Uterus (tissue), 4 donors: Measurements from ENCODE around the gene AFF4. TPM values are rescaled to one million over a fixed set of nuclear protein-coding genes. Genes with fewer than 3 reads are reported as not detected.
"Not testable (repeated sequence)": the region's sequence is repeated elsewhere in the genome, so short reads cannot be mapped to it uniquely, and the experiment has no call there.

Source experiments
- DNase-seq, 2 donors: peaks; one replicate each; pipeline ENCODE4 v3.0.0-alpha.2; 2019 to 2020
- H3K27ac ChIP-seq, 2 donors: fragments of 200-600 bp; sonication (generic); 1 replicate in 1 of 2; 2 replicates in 1 of 2; pipeline ENCODE4 v1.5.1; 2016 to 2018
- H3K27me3 ChIP-seq, 2 donors: fragments of 200-600 bp; sonication (generic); one replicate each; pipeline ENCODE4 v1.5.1; 2018 to 2019; ENCODE audit warnings: control low read depth in 1 of 2
- H3K36me3 ChIP-seq, 2 donors: fragments of 200-600 bp; sonication (generic); one replicate each; pipeline ENCODE4 v1.5.1; 2019; ENCODE audit warnings: control low read depth in 1 of 2
- H3K4me1 ChIP-seq, 2 donors: fragments of 200-600 bp; sonication (generic); one replicate each; pipeline ENCODE4 v1.5.1; 2018 to 2019; ENCODE audit warnings: control low read depth in 1 of 2
- H3K4me3 ChIP-seq, 2 donors: fragments of 200-600 bp; sonication (generic); 1 replicate in 1 of 2; 2 replicates in 1 of 2; pipeline ENCODE4 v1.5.1; 2018 to 2019; ENCODE audit warnings: mild to moderate bottlenecking in 1 of 2
- H3K9me3 ChIP-seq, 2 donors: fragments of 200-600 bp; sonication (generic); one replicate each; pipeline ENCODE4 v1.5.1; 2019; ENCODE audit warnings: control low read depth in 1 of 2
- CTCF ChIP-seq, 4 experiments: fragments of 200-600 bp in 2 of 4; fragments of 450-650 bp in 2 of 4; sonication (generic) in 2 of 4; IDR thresholded peaks; one replicate each; pipeline ENCODE4 v1.5.1; 2016 to 2019; ENCODE audit warnings: antibody characterized with exemption in 4 of 4, mild to moderate bottlenecking in 2 of 4, moderate library complexity in 1 of 4
- POLR2A ChIP-seq, 2 donors: fragments of 450-650 bp; IDR thresholded peaks; one replicate each; pipeline ENCODE4 v1.6.1; 2016; ENCODE audit warnings: antibody characterized with exemption in 2 of 2, mild to moderate bottlenecking in 1 of 2, moderate library complexity in 1 of 2
- intact Hi-C: fragments of 100-400 bp; cut with DNase I; formaldehyde crosslinking; loops from one replicate; pipeline ENCODE4 v1.15.1; 2023; ENCODE audit warnings: low total_unique reads
- total RNA-seq, 4 donors: library from RNA; depleted of rRNA in 3 of 4; stranded (reverse); fragments of >200 nt in 3 of 4; gene quantifications; one replicate each; pipeline versions ENCODE4 v1.1.0 to v1.2.4, GENCODE V29; 2014 to 2023
- donor health status: DM: yes; HTN: yes; CAD: no.

The AFF4 gene
- total RNA-seq, 4 donors from 2014 or later: 39.1 to 104 (median 66.5) TPM

DNA sequence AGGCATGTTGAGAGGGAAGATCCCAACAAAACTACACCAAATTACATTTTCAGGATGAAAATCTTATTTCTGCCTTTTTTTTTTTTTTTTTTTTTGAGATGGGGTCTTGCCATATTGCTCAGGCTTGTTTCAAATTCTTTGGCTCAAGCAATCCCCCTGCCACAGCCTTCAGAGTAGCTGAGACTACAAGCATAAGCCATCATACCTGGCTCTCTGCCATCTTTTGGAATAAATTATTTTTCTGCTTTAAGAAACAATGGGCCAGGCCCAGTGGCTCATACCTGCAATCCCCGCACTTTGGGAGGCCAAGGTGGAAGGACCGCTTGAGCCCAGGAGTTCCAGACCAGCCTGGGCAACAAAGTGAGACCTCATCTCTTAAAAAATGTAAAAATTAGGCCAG lies 14.3 kb downstream of the AFF4 start:
- Histone ChIP-seq H3K36me3 (no peaks in the 10 kb centered on the region), H3K9me3 (no peaks in the 10 kb centered on the region), H3K4me3 (no peak overlapping the region), H3K27ac (no peak overlapping the region), H3K4me1 (peaks cover 0 to 5% of the 10 kb centered on the region in 2 donors), H3K27me3 (no peaks in the 10 kb centered on the region)
- intact Hi-C loops: no loop called here
- TF ChIP-seq CTCF (IDR thresholded peaks at IDR 0.05) (no peak), POLR2A (IDR thresholded peaks at IDR 0.05) (no peak)
- DNase-seq: no peak

DNA sequence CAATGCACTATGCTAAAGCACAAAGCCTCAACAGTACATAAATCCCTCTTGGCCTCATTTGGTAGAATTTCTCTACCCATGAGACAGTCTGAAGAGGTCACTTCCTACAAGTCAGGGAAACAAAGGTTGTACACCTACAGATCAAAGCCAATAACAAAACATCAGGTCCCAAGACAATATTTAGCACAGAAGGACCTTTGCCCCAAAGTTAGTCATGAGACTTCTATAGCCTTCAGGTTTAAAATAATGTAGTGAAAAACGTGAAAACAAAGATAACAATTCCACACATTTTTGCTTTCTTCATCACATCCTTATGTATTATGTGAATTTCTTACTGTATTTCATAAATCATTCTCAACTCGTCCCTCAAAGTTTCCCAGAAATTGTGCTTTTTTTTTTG lies 15.8 kb downstream of the AFF4 start:
- Histone ChIP-seq H3K27ac (no peak overlapping the region), H3K4me1 (peaks cover 0 to 5% of the 10 kb centered on the region in 2 donors), H3K9me3 (no peaks in the 10 kb centered on the region), H3K27me3 (no peaks in the 10 kb centered on the region), H3K4me3 (no peak overlapping the region), H3K36me3 (no peaks in the 10 kb centered on the region)
- DNase-seq: no peak
- TF ChIP-seq CTCF (IDR thresholded peaks at IDR 0.05) (no peak), POLR2A (IDR thresholded peaks at IDR 0.05) (no peak)
- intact Hi-C loops: no loop called here

DNA sequence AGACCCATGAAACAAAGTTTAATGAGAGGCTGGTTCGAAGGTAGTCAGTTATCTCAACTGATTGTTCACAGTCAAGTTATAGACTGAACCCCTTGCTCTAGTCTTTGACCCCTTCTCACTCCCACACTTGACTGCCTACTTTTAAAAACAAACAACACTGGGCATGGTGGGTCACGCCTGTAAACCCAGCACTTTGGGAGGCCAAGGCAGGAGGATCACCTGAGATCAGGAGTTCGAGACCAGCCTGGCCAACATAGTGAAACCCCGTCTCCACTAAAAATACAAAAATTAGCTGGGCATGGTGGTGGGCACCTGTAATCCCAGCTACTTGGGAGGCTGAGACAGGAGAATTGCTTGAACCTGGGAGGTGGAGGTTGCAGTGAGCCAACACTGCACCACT lies 18.1 kb downstream of the AFF4 start:
- H3K27ac ChIP-seq, H3K4me3 ChIP-seq, H3K27me3 ChIP-seq, H3K4me1 ChIP-seq, H3K9me3 ChIP-seq, intact Hi-C loops, DNase-seq, H3K36me3 ChIP-seq: not testable (repeated sequence)

DNA sequence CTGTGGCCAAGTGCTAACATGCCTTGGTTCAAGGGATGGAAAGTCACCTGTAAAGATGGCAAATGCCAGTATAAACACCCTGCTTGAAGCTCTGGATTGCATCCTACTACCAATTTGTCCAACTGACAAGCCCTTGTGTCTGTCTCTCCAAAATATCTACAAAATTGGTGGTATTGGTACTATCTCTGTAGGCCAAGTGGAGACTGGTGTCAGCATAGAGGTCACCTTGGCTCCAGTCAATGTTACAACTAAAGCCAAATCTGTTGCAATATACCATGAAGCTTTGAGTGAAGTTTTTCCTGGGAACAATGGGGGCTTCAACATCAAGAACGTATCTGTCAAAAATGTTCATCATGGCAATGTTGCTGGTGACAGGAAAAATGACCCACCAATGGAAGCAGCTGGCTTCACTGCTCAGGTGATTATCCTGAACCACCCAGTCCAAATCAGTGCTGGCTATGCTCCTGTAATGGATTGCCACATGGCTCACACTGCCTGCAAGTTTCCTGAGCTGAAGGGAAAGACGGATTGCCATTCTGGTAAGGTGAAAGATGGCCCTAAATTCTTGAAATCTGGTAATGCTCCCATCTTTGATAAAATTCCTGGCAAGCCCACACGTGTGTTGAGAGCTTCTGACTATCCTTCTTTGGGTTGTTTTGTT lies 19.9 kb downstream of the AFF4 start:
- intact Hi-C loops: no loop called here
- no peaks in the 10 kb centered on the region for H3K4me1 ChIP-seq
- H3K27ac ChIP-seq: no peak overlapping the region

GRCh38 chr5:132941331-132941730 lies 22.1 kb downstream of the AFF4 start:
- no peak overlapping the region for H3K27ac ChIP-seq
- no peaks in the 10 kb centered on the region for H3K4me1 ChIP-seq
- intact Hi-C loops: no loop called here

More for the DNA sequence above, 19.9 kb downstream of the AFF4 start:
- Histone ChIP-seq H3K9me3 (no peaks in the 10 kb centered on the region), H3K36me3 (no peaks in the 10 kb centered on the region), H3K4me3 (no peak overlapping the region), H3K27me3 (no peaks in the 10 kb centered on the region)
- no peak for TF ChIP-seq POLR2A (IDR thresholded peaks at IDR 0.05)
- no peak for TF ChIP-seq CTCF (IDR thresholded peaks at IDR 0.05)
- DNase-seq: no peak

More at GRCh38 chr5:132941331-132941730, 22.1 kb downstream of the AFF4 start:
- DNase-seq: no peak
- Histone ChIP-seq H3K27me3 (no peaks in the 10 kb centered on the region), H3K9me3 (no peaks in the 10 kb centered on the region), H3K36me3 (no peaks in the 10 kb centered on the region), H3K4me3 (no peak overlapping the region)
- TF ChIP-seq CTCF (IDR thresholded peaks at IDR 0.05) (no peak), POLR2A (IDR thresholded peaks at IDR 0.05) (no peak)
